Astrocyte (in vitro differentiated cells and primary cell): ENCODE data around the gene MECR.
A peak's percentile ranks its signal among the peaks of the same experiment; 100 is the strongest.

ENCODE experiments used
- EZH2 ChIP-seq: IDR thresholded peaks from 2 replicates; pipeline ENCODE4 v1.6.1; 2012; ENCODE audit warnings: mild to moderate bottlenecking, low read length, inconsistent platforms; ENCODE audit not compliant: insufficient read depth
- TF ChIP-seq, protein P1 (sequence below): IDR thresholded peaks from 2 replicates; pipeline ENCODE4 v1.5.1; 2011; ENCODE audit warnings: low read depth, mild to moderate bottlenecking, inconsistent platforms, low read length, moderate library complexity; ENCODE audit not compliant: insufficient read depth

DNA sequence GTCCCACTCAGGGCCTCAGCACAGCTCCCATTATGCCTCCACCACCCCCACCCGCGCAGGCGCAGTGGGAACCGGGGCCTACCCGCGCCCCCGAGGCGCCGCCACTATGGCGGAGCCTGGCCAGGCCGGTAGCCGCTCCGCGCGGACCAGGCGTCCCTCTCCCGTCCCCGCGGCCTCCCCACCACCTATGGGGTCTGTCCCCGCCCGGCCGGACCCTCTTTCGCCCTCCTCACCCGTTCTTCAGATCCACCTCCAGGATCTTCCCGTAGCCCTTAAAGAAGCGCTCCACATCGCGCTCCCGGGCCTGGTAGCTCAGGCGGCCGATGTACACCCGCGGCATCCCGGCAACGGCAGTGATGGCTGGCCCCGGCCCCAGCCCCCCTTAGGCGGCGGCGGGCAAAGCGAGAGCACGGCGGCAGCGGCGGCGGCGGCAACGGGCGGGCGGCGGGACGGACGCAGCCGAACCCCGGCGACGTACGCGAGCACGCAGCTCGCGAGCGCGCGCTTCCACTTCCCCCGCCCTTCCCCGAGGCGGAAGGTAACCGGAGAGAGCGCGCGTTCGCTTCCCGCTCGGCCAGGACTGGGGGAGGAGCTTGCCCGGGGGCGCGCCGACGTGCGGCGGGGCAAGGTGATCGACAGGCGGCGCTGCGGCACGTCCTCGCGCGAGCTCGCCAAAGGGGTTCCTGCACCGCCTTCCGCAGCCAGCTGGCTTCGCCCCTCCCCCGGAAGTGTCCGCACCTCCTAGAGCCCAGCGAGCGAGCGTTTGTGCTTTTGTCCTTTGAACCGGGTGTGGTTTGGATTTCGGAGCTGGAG lies 49.1 kb downstream of the MECR start, which contains the start of gene SRSF4:
- TF ChIP-seq, protein P1, sequence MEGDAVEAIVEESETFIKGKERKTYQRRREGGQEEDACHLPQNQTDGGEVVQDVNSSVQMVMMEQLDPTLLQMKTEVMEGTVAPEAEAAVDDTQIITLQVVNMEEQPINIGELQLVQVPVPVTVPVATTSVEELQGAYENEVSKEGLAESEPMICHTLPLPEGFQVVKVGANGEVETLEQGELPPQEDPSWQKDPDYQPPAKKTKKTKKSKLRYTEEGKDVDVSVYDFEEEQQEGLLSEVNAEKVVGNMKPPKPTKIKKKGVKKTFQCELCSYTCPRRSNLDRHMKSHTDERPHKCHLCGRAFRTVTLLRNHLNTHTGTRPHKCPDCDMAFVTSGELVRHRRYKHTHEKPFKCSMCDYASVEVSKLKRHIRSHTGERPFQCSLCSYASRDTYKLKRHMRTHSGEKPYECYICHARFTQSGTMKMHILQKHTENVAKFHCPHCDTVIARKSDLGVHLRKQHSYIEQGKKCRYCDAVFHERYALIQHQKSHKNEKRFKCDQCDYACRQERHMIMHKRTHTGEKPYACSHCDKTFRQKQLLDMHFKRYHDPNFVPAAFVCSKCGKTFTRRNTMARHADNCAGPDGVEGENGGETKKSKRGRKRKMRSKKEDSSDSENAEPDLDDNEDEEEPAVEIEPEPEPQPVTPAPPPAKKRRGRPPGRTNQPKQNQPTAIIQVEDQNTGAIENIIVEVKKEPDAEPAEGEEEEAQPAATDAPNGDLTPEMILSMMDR, result peak; percentile 35
- no peak for TF ChIP-seq EZH2
